GM23338 (cell line): ENCODE data around the gene DYSF. TPM values are rescaled to one million over a fixed set of nuclear protein-coding genes. Genes with fewer than 3 reads are reported as not detected.

Experiments used
- ATAC-seq: fragments of 200-7000 bp; cut with Tn5 transposase; 3 replicates; pipeline ENCODE4 v1.9.1; 2020
- DNase-seq: peaks from one replicate; pipeline ENCODE4 v3.0.0-alpha.2; 2015; ENCODE audit warnings: low spot score
- H2AFZ ChIP-seq: fragments of 200-600 bp; sonication (generic); 2 replicates; pipeline ENCODE4 v1.8.0; 2016; ENCODE audit warnings: antibody characterized with exemption, mild to moderate bottlenecking, moderate library complexity
- H3F3A ChIP-seq: fragments of 200-600 bp; sonication (generic); replicated peaks from 2 replicates; pipeline ENCODE4 v1.8.0; 2017; ENCODE audit warnings: antibody characterized with exemption, mixed run types, low read depth
- H3K27ac ChIP-seq: fragments of 200-600 bp; sonication (generic); 2 replicates; pipeline ENCODE4 v1.6.1; 2016; ENCODE audit warnings: low read depth
- H3K27me3 ChIP-seq: fragments of 200-600 bp; sonication (generic); 2 replicates; pipeline ENCODE4 v1.8.0; 2016; ENCODE audit warnings: mild to moderate bottlenecking, mixed run types, moderate library complexity; ENCODE audit not compliant: insufficient read depth
- H3K36me3 ChIP-seq: fragments of 200-600 bp; sonication (generic); 2 replicates; pipeline ENCODE4 v1.8.0; 2016; ENCODE audit warnings: mild to moderate bottlenecking; ENCODE audit not compliant: insufficient read depth
- H3K4me1 ChIP-seq: fragments of 200-600 bp; sonication (generic); 2 replicates; pipeline ENCODE4 v1.8.0; 2016; ENCODE audit warnings: mild to moderate bottlenecking, moderate library complexity; ENCODE audit not compliant: insufficient read depth
- H3K4me2 ChIP-seq: fragments of 200-600 bp; sonication (generic); 2 replicates; pipeline ENCODE4 v1.7.1; 2017; ENCODE audit warnings: mixed run types
- H3K4me3 ChIP-seq: fragments of 200-600 bp; sonication (generic); 2 replicates; pipeline ENCODE4 v1.6.1; 2016; ENCODE audit warnings: mixed run types
- H3K79me2 ChIP-seq: fragments of 200-600 bp; sonication (generic); replicated peaks from 2 replicates; pipeline ENCODE4 v1.8.0; 2017; ENCODE audit warnings: mild to moderate bottlenecking; ENCODE audit not compliant: insufficient read depth
- H3K9me2 ChIP-seq: fragments of 200-600 bp; sonication (generic); 2 replicates; pipeline ENCODE4 v1.8.0; 2017; ENCODE audit not compliant: insufficient read depth
- H4K20me1 ChIP-seq: fragments of 200-600 bp; sonication (generic); replicated peaks from 2 replicates; pipeline ENCODE4 v1.8.0; 2017; ENCODE audit warnings: mild to moderate bottlenecking; ENCODE audit not compliant: insufficient read depth
- H3K27ac Mint-ChIP-seq: 2 replicates; pipeline ENCODE4 v1.8.0; 2020; ENCODE audit warnings: inconsistent platforms, mild to moderate bottlenecking, moderate library complexity, mixed read lengths
- H3K27me3 Mint-ChIP-seq: 3 replicates; pipeline ENCODE4 v1.8.0; 2022; ENCODE audit warnings: low read depth, mild to moderate bottlenecking, moderate library complexity, mixed read lengths, inconsistent platforms; ENCODE audit not compliant: insufficient read depth, poor library complexity
- H3K36me3 Mint-ChIP-seq: 3 replicates; pipeline ENCODE4 v1.8.0; 2021; ENCODE audit warnings: low read depth, mild to moderate bottlenecking, inconsistent platforms, moderate library complexity, mixed read lengths
- H3K4me1 Mint-ChIP-seq: 3 replicates; pipeline ENCODE4 v1.8.0; 2020; ENCODE audit warnings: mild to moderate bottlenecking, inconsistent platforms, mixed read lengths
- H3K4me3 Mint-ChIP-seq: 3 replicates; pipeline ENCODE4 v1.8.0; 2021; ENCODE audit warnings: moderate library complexity, mild to moderate bottlenecking, inconsistent platforms, mixed read lengths
- H3K9me3 Mint-ChIP-seq: 3 replicates; pipeline ENCODE4 v1.8.0; 2020; ENCODE audit warnings: moderate library complexity, mild to moderate bottlenecking, inconsistent platforms, mixed read lengths
- CREB1 ChIP-seq: fragments of 250-450 bp; sonication (Bioruptor Pico); IDR thresholded peaks from 2 replicates; pipeline ENCODE4 v1.5.0; 2020; ENCODE audit warnings: low read depth, mild to moderate bottlenecking, moderate library complexity
- EZH2 ChIP-seq: fragments of 200-600 bp; sonication (generic); IDR thresholded peaks from one replicate; pipeline ENCODE4 v1.8.0; 2017; ENCODE audit warnings: antibody characterized with exemption, mild to moderate bottlenecking, low read depth; ENCODE audit not compliant: unreplicated experiment
- JUNB ChIP-seq: IDR thresholded peaks from one replicate; pipeline ENCODE4 v1.6.1; 2016; ENCODE audit warnings: antibody characterized with exemption; ENCODE audit not compliant: unreplicated experiment
- POLR2AphosphoS5 ChIP-seq: IDR thresholded peaks from 2 replicates; pipeline ENCODE4 v1.6.1; 2016; ENCODE audit warnings: antibody characterized with exemption, low read depth
- STAT1 ChIP-seq: IDR thresholded peaks from one replicate; pipeline ENCODE4 v1.6.1; 2016; ENCODE audit warnings: antibody characterized with exemption; ENCODE audit not compliant: unreplicated experiment
- ZNF114 ChIP-seq: fragments of 250-450 bp; sonication (Bioruptor Pico); IDR thresholded peaks from 2 replicates; pipeline ENCODE4 v1.5.0; 2020; ENCODE audit warnings: mild to moderate bottlenecking, moderate library complexity
- ZNF331 ChIP-seq: fragments of 250-450 bp; sonication (Bioruptor Pico); IDR thresholded peaks from 2 replicates; pipeline ENCODE4 v1.5.0; 2020; ENCODE audit warnings: low read depth, mild to moderate bottlenecking, moderate library complexity
- polyA plus RNA-seq: library from polyadenylated mRNA; unstranded; fragments of >200 nt; fragmentation: Nextera tagmentation; extraction: Ambion mirVana; gene quantifications from 2 replicates; pipeline ENCODE4 v1.2.1, GENCODE V29; 2016
- total RNA-seq: library from RNA; depleted of rRNA; stranded (reverse); fragments of >200 nt; shearing (Covaris generic); gene quantifications from 2 replicates; pipeline ENCODE4 v1.2.3, GENCODE V29; 2014
- TF ChIP-seq, protein P1 (sequence below): IDR thresholded peaks from 2 replicates; pipeline ENCODE4 v1.6.1; 2016; ENCODE audit warnings: antibody characterized with exemption
- TF ChIP-seq, protein P2 (sequence below), 2 experiments: fragments of 200-600 bp in 1 of 2; sonication (generic) in 1 of 2; conservative IDR thresholded peaks; 2 replicates each; pipeline versions ENCODE4 v1.5.1 to v1.6.1; 2016 to 2017; ENCODE audit warnings: antibody characterized with exemption in 2 of 2, low read depth in 2 of 2, mild to moderate bottlenecking in 2 of 2, moderate library complexity in 1 of 2

DYSF gene
- total and polyA plus RNA-seq, 2 experiments from 2014 or later, result 7.3 to 21.3 TPM

DNA sequence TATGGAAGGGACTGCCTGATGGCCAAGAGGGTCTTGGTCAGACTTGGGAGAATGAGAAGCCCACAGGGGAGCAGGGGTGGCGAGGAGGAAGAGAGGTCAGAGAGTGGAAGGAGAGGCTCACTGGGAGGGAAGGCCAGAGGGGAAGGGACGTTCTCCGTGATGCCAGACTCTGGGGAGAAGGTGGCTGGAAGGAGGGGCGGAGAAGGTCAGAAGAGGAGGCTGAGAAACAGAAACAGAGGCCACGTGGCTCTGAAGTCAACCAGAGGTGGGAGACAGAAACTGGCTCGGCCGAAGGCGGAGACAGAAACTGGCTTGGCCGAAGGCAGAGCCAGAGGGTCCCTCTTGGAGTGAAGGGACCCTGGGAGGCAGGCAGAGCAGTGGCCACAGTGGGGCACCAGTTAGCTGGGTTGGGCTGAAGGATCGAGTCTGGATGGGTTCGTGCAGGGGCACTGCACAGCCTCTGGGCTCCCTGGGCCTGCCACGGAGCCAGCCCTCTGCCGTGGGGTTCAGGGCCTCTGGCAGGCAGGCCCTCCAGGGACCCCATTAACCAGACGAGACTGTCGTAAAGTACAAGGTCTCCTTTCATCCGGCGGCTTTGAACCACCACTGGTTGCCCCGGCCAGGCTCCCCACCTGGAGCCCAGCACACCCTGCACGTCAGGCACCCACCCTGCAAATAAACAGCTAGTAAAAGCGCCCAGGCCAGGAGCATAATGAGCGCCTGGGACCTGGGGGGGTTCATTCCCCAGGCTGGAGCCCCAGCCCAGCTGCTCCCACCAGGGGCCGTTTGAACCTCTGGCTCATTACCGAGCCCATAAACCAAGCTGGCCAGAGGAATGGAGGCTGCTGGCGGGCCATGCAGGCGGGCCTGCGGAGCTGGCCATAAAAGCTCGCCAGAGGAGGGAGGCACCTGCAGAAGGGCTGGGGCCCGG, 218.8 kb downstream of the DYSF start:
- Mint-ChIP-seq H3K36me3 (0 out of 3 replicates have a peak, but pooled peaks cover 8% of the 10 kb centered on the region), H3K4me1 (peaks cover 4% of the 10 kb centered on the region; the same call in 1 of the 3 replicates), H3K9me3 (no peaks in the 10 kb centered on the region), H3K27me3 (no peaks in the 10 kb centered on the region), H3K27ac (no peak overlapping the region; the same call in 1 of the 2 replicates), H3K4me3 (no peak overlapping the region)
- ATAC-seq (peak; percentile 95), DNase-seq (peak; percentile 53)
- no peaks in the 10 kb centered on the region for H3K27me3 ChIP-seq
- H3K79me2 ChIP-seq, result no peaks in the 10 kb centered on the region
- H2AFZ ChIP-seq, result no peak overlapping the region
- H3F3A ChIP-seq, result no peaks in the 10 kb centered on the region
- H3K4me1 ChIP-seq, result no peaks in the 10 kb centered on the region
- H3K9me2 ChIP-seq, result no peaks in the 10 kb centered on the region
- H4K20me1 ChIP-seq, result no peaks in the 10 kb centered on the region
- no peak overlapping the region for H3K4me2 ChIP-seq
- TF ChIP-seq ZNF331 (no peak), POLR2AphosphoS5 (no peak), CREB1 (CRISPR knock-in tag) (no peak)
- TF ChIP-seq, protein P1, sequence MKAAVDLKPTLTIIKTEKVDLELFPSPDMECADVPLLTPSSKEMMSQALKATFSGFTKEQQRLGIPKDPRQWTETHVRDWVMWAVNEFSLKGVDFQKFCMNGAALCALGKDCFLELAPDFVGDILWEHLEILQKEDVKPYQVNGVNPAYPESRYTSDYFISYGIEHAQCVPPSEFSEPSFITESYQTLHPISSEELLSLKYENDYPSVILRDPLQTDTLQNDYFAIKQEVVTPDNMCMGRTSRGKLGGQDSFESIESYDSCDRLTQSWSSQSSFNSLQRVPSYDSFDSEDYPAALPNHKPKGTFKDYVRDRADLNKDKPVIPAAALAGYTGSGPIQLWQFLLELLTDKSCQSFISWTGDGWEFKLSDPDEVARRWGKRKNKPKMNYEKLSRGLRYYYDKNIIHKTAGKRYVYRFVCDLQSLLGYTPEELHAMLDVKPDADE, result no peak
- TF ChIP-seq, protein P2, sequence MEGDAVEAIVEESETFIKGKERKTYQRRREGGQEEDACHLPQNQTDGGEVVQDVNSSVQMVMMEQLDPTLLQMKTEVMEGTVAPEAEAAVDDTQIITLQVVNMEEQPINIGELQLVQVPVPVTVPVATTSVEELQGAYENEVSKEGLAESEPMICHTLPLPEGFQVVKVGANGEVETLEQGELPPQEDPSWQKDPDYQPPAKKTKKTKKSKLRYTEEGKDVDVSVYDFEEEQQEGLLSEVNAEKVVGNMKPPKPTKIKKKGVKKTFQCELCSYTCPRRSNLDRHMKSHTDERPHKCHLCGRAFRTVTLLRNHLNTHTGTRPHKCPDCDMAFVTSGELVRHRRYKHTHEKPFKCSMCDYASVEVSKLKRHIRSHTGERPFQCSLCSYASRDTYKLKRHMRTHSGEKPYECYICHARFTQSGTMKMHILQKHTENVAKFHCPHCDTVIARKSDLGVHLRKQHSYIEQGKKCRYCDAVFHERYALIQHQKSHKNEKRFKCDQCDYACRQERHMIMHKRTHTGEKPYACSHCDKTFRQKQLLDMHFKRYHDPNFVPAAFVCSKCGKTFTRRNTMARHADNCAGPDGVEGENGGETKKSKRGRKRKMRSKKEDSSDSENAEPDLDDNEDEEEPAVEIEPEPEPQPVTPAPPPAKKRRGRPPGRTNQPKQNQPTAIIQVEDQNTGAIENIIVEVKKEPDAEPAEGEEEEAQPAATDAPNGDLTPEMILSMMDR (conservative IDR thresholded peaks at IDR 0.05; ENCODE audit: low read depth in 2 of 2), result peak; percentile 28 to 74; a peak in 3 of 4 replicates
- no peak overlapping the region for H3K4me3 ChIP-seq
- H3K36me3 ChIP-seq, result no peaks in the 10 kb centered on the region
- H3K27ac ChIP-seq, result no peak overlapping the region

DNA sequence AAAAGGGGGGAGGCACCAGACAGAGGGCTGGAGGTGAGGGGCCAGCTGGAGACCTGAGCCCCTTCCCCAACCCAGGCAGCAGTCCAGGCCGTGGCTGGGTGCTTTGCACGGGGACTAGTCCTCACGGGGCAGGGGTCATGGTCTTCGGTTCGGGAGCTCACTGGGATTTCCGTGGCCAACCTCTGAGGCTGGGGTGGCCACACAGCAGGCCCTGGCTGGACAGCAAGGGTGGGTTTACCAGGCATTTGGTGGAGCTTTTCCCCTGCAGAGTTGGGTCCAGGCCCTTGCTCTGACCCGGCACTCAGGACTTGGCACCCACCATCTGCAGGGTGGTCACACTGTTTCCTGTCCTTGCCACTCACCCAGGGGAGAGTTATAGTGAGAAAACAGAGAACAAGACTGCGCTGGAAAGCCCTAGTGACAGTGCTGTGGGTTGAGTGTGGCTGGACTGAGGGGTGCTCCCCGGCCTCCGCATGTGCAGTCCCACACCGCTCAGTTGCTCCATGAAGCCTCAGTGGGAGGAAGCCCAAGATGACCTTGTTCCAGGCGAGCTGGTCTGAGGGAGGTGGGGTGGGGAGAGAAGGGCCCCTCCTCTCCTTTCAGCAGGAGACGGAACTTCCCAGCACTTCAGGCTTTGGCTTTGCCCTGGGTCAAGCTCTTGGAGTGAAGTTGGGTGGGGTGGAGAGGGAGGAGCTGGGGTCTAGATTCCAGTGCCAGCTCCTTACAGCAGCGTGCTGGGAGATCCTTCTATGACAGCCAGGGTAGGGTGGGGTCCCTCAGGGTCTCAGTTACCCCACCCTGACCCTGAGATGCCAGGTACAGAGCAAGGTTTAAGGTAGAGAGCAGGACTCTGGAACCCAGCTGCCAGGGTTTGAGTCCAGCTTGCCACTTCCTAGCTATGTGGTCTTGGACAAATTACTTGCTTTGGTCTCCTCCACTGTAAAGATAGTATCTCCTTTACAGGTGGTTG, 219.8 kb downstream of the DYSF start:
- no peaks in the 10 kb centered on the region for H3K27me3 ChIP-seq
- peaks cover 4% of the 10 kb centered on the region; the same call in 1 of the 3 replicates for H3K4me1 Mint-ChIP-seq
- H3F3A ChIP-seq, result no peaks in the 10 kb centered on the region
- DNase-seq (no peak), ATAC-seq (no peak)
- no peaks in the 10 kb centered on the region for H3K79me2 ChIP-seq
- no peaks in the 10 kb centered on the region for H3K27me3 Mint-ChIP-seq
- H3K4me2 ChIP-seq, result no peak overlapping the region
- 0 out of 3 replicates have a peak, but pooled peaks cover 8% of the 10 kb centered on the region for H3K36me3 Mint-ChIP-seq
- no peaks in the 10 kb centered on the region for H3K36me3 ChIP-seq
- no peaks in the 10 kb centered on the region for H3K4me1 ChIP-seq
- no peak overlapping the region for H3K27ac Mint-ChIP-seq
- no peaks in the 10 kb centered on the region for H3K9me3 Mint-ChIP-seq
- no peaks in the 10 kb centered on the region for H4K20me1 ChIP-seq
- no peaks in the 10 kb centered on the region for H3K9me2 ChIP-seq
- no peak overlapping the region for H3K4me3 Mint-ChIP-seq
- H3K4me3 ChIP-seq, result no peak overlapping the region
- no peak overlapping the region for H2AFZ ChIP-seq
- H3K27ac ChIP-seq, result no peak overlapping the region
- no peak for TF ChIP-seq STAT1
- TF ChIP-seq POLR2AphosphoS5, result no peak
- TF ChIP-seq, protein P2 (conservative IDR thresholded peaks at IDR 0.05; ENCODE audit: low read depth in 2 of 2), result no peak
- no peak for TF ChIP-seq ZNF331
- no peak for TF ChIP-seq JUNB
- no peak for TF ChIP-seq CREB1 (CRISPR knock-in tag)
- no peak for TF ChIP-seq ZNF114
- no peak for TF ChIP-seq EZH2
